Endothelial cell of umbilical vein (primary cell): Measurements from ENCODE around the gene NCOA7. TPM values are rescaled to one million over a fixed set of nuclear protein-coding genes. Genes with fewer than 3 reads are reported as not detected.

Experiments used
- BruUV-seq: library from RNA; stranded (reverse); fragments of 400-500 nt; replicated peaks from 2 replicates; lab custom pipeline; 2021; lab: Mats Ljungman, UMichigan
- CTCF ChIA-PET: fragments of 300-600, 350-600 bp; sonication (Branson Sonifier 250); formaldehyde crosslinking; loops from one replicate; lab custom pipeline; 2021; ENCODE audit warnings: antibody characterized with exemption, inconsistent platforms; lab: Charles Lee
- POLR2A ChIA-PET: fragments of 300-600, 350-600 bp; sonication (Branson Sonifier 250); formaldehyde crosslinking; loops from one replicate; lab custom pipeline; 2021; ENCODE audit warnings: antibody characterized with exemption, inconsistent platforms; lab: Charles Lee
- DNase-seq: peaks from one replicate; pipeline ENCODE4 v3.0.0-alpha.2; 2011; ENCODE audit warnings: low read depth, low spot score
- FAIRE-seq: peaks from 2 replicates; lab custom pipeline; 2011; peaks lifted over from hg19 to GRCh38; lab: Jason Lieb, UNC
- H2AFZ ChIP-seq: 2 replicates; pipeline ENCODE4 v1.6.0; 2012; ENCODE audit warnings: low read depth, low read length, control low read depth, inconsistent platforms
- H3K27ac ChIP-seq: 2 replicates; pipeline ENCODE4 v1.5.1; 2011; ENCODE audit warnings: low read depth, mild to moderate bottlenecking, control low read depth, low read length, moderate library complexity; ENCODE audit not compliant: insufficient read depth
- H3K27me3 ChIP-seq, 2 experiments: 2 replicates each; pipeline versions ENCODE4 v1.6.0 to v1.6.1; 2011; ENCODE audit warnings: low read length in 2 of 2, mixed read lengths in 1 of 2; ENCODE audit not compliant: control insufficient read depth in 2 of 2, insufficient read depth in 2 of 2
- H3K36me3 ChIP-seq, 2 experiments: 2 replicates in 1 of 2; 3 replicates in 1 of 2; pipeline ENCODE4 v1.5.1; 2011; ENCODE audit warnings: low read length in 2 of 2, mild to moderate bottlenecking in 1 of 2, moderate library complexity in 1 of 2; ENCODE audit not compliant: control insufficient read depth in 2 of 2, insufficient read depth in 2 of 2; ENCODE audit errors: extremely low read depth in 1 of 2
- H3K4me1 ChIP-seq: 3 replicates; pipeline ENCODE4 v1.5.1; 2011; ENCODE audit warnings: mild to moderate bottlenecking, low read length; ENCODE audit not compliant: control insufficient read depth, insufficient read depth; ENCODE audit errors: extremely low read depth
- H3K4me2 ChIP-seq: 2 replicates; pipeline ENCODE4 v1.6.1; 2011; ENCODE audit warnings: low read length, control low read depth, mixed read lengths; ENCODE audit not compliant: insufficient read depth
- H3K4me3 ChIP-seq, 3 experiments: fragments of 200-600 bp in 1 of 3; sonication (generic), shearing (Covaris generic) in 1 of 3; replicated peaks in 1 of 3; 2 replicates each; pipeline ENCODE4 v1.5.1; 2011 to 2016; ENCODE audit warnings: control low read depth in 3 of 3, low read length in 3 of 3, mild to moderate bottlenecking in 2 of 3, inconsistent platforms in 1 of 3, low read depth in 1 of 3, moderate library complexity in 1 of 3; ENCODE audit not compliant: insufficient read depth in 1 of 3
- H3K79me2 ChIP-seq: 2 replicates; pipeline ENCODE4 v1.6.0; 2012; ENCODE audit warnings: low read length, inconsistent platforms; ENCODE audit not compliant: control insufficient read depth, insufficient read depth
- H3K9ac ChIP-seq: replicated peaks from 2 replicates; pipeline ENCODE3; 2011; ENCODE audit warnings: low read length, control low read depth; ENCODE audit not compliant: insufficient read depth; ENCODE audit errors: extremely low read depth
- H3K9me1 ChIP-seq: replicated peaks from 3 replicates; pipeline ENCODE4 v1.6.0; 2011; ENCODE audit warnings: mild to moderate bottlenecking, low read length; ENCODE audit not compliant: control insufficient read depth, insufficient read depth; ENCODE audit errors: extremely low read depth
- H3K9me3 ChIP-seq: replicated peaks from 2 replicates; pipeline ENCODE4 v1.5.1; 2012; ENCODE audit warnings: low read length, inconsistent platforms; ENCODE audit not compliant: control insufficient read depth, insufficient read depth
- H4K20me1 ChIP-seq: replicated peaks from 2 replicates; pipeline ENCODE3; 2011; ENCODE audit warnings: mild to moderate bottlenecking, low read length; ENCODE audit not compliant: control insufficient read depth, insufficient read depth; ENCODE audit errors: extremely low read depth
- EZH2 ChIP-seq: IDR thresholded peaks from 2 replicates; pipeline ENCODE4 v1.6.1; 2012; ENCODE audit warnings: borderline replicate concordance, low read depth, mild to moderate bottlenecking, moderate library complexity, low read length, inconsistent platforms; ENCODE audit not compliant: severe bottlenecking
- FOS ChIP-seq: IDR thresholded peaks from 2 replicates; pipeline ENCODE4 v1.6.1; 2011; ENCODE audit warnings: mild to moderate bottlenecking, low read length, moderate library complexity, borderline replicate concordance; ENCODE audit not compliant: insufficient read depth
- GATA2 ChIP-seq: IDR thresholded peaks from 2 replicates; pipeline ENCODE4 v1.7.0; 2011; ENCODE audit warnings: low read depth, mild to moderate bottlenecking, moderate library complexity, mixed read lengths, low read length; ENCODE audit not compliant: insufficient read length, insufficient read depth
- JUN ChIP-seq: IDR thresholded peaks from 2 replicates; pipeline ENCODE4 v1.6.1; 2011; ENCODE audit warnings: borderline replicate concordance, low read depth; ENCODE audit not compliant: insufficient read length, insufficient read depth
- MYC ChIP-seq: IDR thresholded peaks from one replicate; pipeline ENCODE4 v1.6.1; 2011; ENCODE audit warnings: mild to moderate bottlenecking, low read depth, low read length
- POLR2A ChIP-seq: IDR thresholded peaks from 2 replicates; pipeline ENCODE4 v1.6.1; 2012; ENCODE audit warnings: low read depth, mild to moderate bottlenecking, control low read depth, low read length
- POLR2AphosphoS5 ChIP-seq: IDR thresholded peaks from 2 replicates; pipeline ENCODE4 v1.6.1; 2012; ENCODE audit warnings: low read depth, mild to moderate bottlenecking, control low read depth, low read length, moderate library complexity; ENCODE audit not compliant: insufficient read depth
- dilution Hi-C: fragments of 300-500 bp; cut with MboI; formaldehyde crosslinking; loops from one replicate; pipeline ENCODE4 v1.15.0; 2019; ENCODE audit warnings: low sequenced_read_pairs; ENCODE audit not compliant: extremely low pct_ligation_motif_present
- intact Hi-C: fragments of 100-400 bp; cut with micrococcal nuclease; formaldehyde crosslinking; loops from one replicate; pipeline ENCODE4 v1.10.0; 2022
- polyA plus RNA-seq, 4 experiments: library from polyadenylated mRNA; depleted of rRNA in 3 of 4; stranded (reverse) in 3 of 4; unstranded in 1 of 4; fragments of >200 nt; gene quantifications; 2 replicates each; pipeline versions ENCODE4 v1.2.1 to v1.2.3, GENCODE V29; 2011 to 2012; ENCODE audit warnings: missing spikeins in 1 of 4
- total RNA-seq: library from RNA; stranded (reverse); gene quantifications from 2 replicates; pipeline ENCODE4 v1.2.3, GENCODE V29; 2021
- TF ChIP-seq, protein P1 (sequence below): IDR thresholded peaks from 2 replicates; pipeline ENCODE4 v1.6.1; 2011; ENCODE audit not compliant: insufficient read depth, insufficient read length
- TF ChIP-seq, protein P2 (sequence below), 2 donors: IDR thresholded peaks; 1 replicate in 1 of 2; 2 replicates in 1 of 2; pipeline ENCODE4 v1.5.1; 2011; ENCODE audit warnings: low read length in 2 of 2, mild to moderate bottlenecking in 2 of 2, moderate library complexity in 2 of 2, control low read depth in 1 of 2, inconsistent platforms in 1 of 2, low read depth in 1 of 2; ENCODE audit not compliant: insufficient read depth in 1 of 2; ENCODE audit errors: extremely low read depth in 1 of 2

NCOA7 gene
- total and polyA plus RNA-seq, 2 donors (not counting 3 experiments of a cell fraction or from before 2014, with no cell fraction given) = 27.7 to 71.2 TPM

DNA sequence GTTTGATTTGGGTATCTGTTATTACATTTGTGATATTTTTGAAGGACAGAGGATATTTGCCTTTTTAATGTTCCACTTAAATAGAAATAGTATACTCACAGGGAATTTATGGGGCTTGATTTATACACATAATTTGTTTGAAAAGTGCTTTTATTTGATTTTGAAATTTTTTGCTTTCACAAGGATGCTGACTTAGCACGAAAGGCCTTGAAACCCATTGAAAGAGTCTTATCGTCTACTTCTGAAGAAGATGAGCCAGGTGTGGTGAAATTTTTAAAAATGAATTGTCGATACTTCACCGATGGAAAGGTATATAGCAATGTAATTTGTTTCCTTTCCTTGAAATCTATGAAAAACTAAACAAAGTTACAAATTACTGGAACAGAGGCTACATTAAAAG lies 91.5 kb downstream of the NCOA7 start:
- Histone ChIP-seq H4K20me1 (no peaks in the 10 kb centered on the region), H3K4me3 (no peak overlapping the region), H3K4me1 (no peaks in the 10 kb centered on the region), H3K9me3 (no peaks in the 10 kb centered on the region), H2AFZ (no peak overlapping the region), H3K27ac (no peak overlapping the region), H3K9ac (no peak overlapping the region), H3K79me2 (no peaks in the 10 kb centered on the region), H3K36me3 (peaks cover 18 to 25% of the 10 kb centered on the region in 2 experiments), H3K4me2 (no peak overlapping the region), H3K9me1 (no peaks in the 10 kb centered on the region), H3K27me3 (no peaks in the 10 kb centered on the region)
- dilution Hi-C loops (no loop called here), intact Hi-C loops (no loop called here)
- TF ChIP-seq JUN = no peak
- no peak for TF ChIP-seq EZH2
- no peak for TF ChIP-seq POLR2A
- no peak for TF ChIP-seq POLR2AphosphoS5
- TF ChIP-seq, protein P1, sequence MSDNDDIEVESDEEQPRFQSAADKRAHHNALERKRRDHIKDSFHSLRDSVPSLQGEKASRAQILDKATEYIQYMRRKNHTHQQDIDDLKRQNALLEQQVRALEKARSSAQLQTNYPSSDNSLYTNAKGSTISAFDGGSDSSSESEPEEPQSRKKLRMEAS = no peak
- no peak for TF ChIP-seq MYC
- TF ChIP-seq, protein P2, sequence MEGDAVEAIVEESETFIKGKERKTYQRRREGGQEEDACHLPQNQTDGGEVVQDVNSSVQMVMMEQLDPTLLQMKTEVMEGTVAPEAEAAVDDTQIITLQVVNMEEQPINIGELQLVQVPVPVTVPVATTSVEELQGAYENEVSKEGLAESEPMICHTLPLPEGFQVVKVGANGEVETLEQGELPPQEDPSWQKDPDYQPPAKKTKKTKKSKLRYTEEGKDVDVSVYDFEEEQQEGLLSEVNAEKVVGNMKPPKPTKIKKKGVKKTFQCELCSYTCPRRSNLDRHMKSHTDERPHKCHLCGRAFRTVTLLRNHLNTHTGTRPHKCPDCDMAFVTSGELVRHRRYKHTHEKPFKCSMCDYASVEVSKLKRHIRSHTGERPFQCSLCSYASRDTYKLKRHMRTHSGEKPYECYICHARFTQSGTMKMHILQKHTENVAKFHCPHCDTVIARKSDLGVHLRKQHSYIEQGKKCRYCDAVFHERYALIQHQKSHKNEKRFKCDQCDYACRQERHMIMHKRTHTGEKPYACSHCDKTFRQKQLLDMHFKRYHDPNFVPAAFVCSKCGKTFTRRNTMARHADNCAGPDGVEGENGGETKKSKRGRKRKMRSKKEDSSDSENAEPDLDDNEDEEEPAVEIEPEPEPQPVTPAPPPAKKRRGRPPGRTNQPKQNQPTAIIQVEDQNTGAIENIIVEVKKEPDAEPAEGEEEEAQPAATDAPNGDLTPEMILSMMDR (IDR thresholded peaks at IDR 0.05; ENCODE audit: extremely low read depth in 1 of 2, insufficient read depth in 1 of 2, low read depth in 1 of 2, low read length in 2 of 2) = no peak
- TF ChIP-seq FOS = no peak
- TF ChIP-seq GATA2 = no peak
- DNase-seq (no peak), FAIRE-seq (no peak)
- BruUV-seq = no TSS peak
- ChIA-PET CTCF (interaction anchor here (1.0 to 1.3 kb wide), 2 partner anchors 92 kb away, joined by 3 to 5 read pairs; partner anchors contain the start of gene NCOA7), POLR2A (no interaction called here)
